B cell (primary cell): Measurements from ENCODE around the gene NAPB. TPM values are rescaled to one million over a fixed set of nuclear protein-coding genes. Genes with fewer than 3 reads are reported as not detected.

ENCODE experiments used
- ATAC-seq: fragments of 200-7000 bp; cut with Tn5 transposase; one replicate; pipeline ENCODE4 v1.10.0; 2021; ENCODE audit warnings: low read depth, mild to moderate bottlenecking, moderate number of reproducible peaks, moderate library complexity
- CTCF ChIA-PET: fragments of 350-600 bp; sonication (Branson Sonifier 250); formaldehyde crosslinking; loops from one replicate; lab custom pipeline; 2021; ENCODE audit warnings: antibody characterized with exemption, inconsistent platforms; lab: Charles Lee
- POLR2A ChIA-PET: fragments of 350-600 bp; sonication (Branson Sonifier 250); formaldehyde crosslinking; loops from one replicate; lab custom pipeline; 2021; ENCODE audit warnings: antibody characterized with exemption; lab: Charles Lee
- DNase-seq: peaks from one replicate; pipeline ENCODE4 v3.0.0; 2013
- H2AFZ ChIP-seq: 2 replicates; pipeline ENCODE4 v1.6.1; 2012; ENCODE audit warnings: mild to moderate bottlenecking, low read depth, low read length; ENCODE audit not compliant: insufficient read depth, poor library complexity, severe bottlenecking
- H3K27ac ChIP-seq, 2 donors: 1 replicate in 1 of 2; 2 replicates in 1 of 2; pipeline ENCODE4 v1.5.1; 2012 to 2013; ENCODE audit warnings: low read length in 2 of 2, mild to moderate bottlenecking in 2 of 2, moderate library complexity in 1 of 2
- H3K27me3 ChIP-seq, 4 experiments: fragments of 200-600 bp in 1 of 4; sonication (generic) in 1 of 4; replicated peaks in 1 of 4; 1 replicate in 2 of 4; 2 replicates in 2 of 4; pipeline versions ENCODE4 v1.6.1 to v1.7.0; 2013 to 2016; ENCODE audit warnings: low read length in 3 of 4, mild to moderate bottlenecking in 2 of 4, mixed read lengths in 1 of 4, moderate library complexity in 1 of 4; ENCODE audit not compliant: insufficient read depth in 4 of 4, control insufficient read depth in 3 of 4; ENCODE audit errors: control extremely low read depth in 1 of 4
- H3K36me3 ChIP-seq, 2 experiments: replicated peaks in 1 of 2; 1 replicate in 1 of 2; 2 replicates in 1 of 2; pipeline versions ENCODE4 v1.6.1 to v1.7.1; 2013; ENCODE audit warnings: low read length in 1 of 2; ENCODE audit not compliant: insufficient read depth in 2 of 2, control insufficient read depth in 1 of 2; ENCODE audit errors: control extremely low read depth in 1 of 2, extremely low read depth in 1 of 2
- H3K4me1 ChIP-seq, 2 donors: fragments of 200-600 bp in 1 of 2; sonication (generic) in 1 of 2; 1 replicate in 1 of 2; 2 replicates in 1 of 2; pipeline versions ENCODE4 v1.5.1 to v1.6.1; 2013 to 2017; ENCODE audit warnings: low read length in 2 of 2; ENCODE audit not compliant: control insufficient read depth in 2 of 2, insufficient read depth in 2 of 2
- H3K4me2 ChIP-seq: replicated peaks from 2 replicates; pipeline ENCODE3; 2012; ENCODE audit warnings: mild to moderate bottlenecking, low read depth, low read length; ENCODE audit not compliant: poor library complexity, severe bottlenecking
- H3K4me3 ChIP-seq, 5 experiments: fragments of 200-600 bp in 1 of 5; sonication (generic) in 1 of 5; 1 replicate in 3 of 5; 2 replicates in 2 of 5; pipeline versions ENCODE4 v1.5.1 to v1.7.0; 2011 to 2016; ENCODE audit warnings: low read length in 4 of 5, mild to moderate bottlenecking in 4 of 5, low read depth in 2 of 5, control low read depth in 1 of 5, moderate library complexity in 1 of 5; ENCODE audit not compliant: insufficient read depth in 1 of 5; ENCODE audit errors: control extremely low read depth in 1 of 5, extremely low read depth in 1 of 5
- H3K79me2 ChIP-seq: fragments of 200-600 bp; sonication (generic); one replicate; pipeline ENCODE4 v1.6.0; 2016; ENCODE audit warnings: low read length; ENCODE audit not compliant: control insufficient read depth, insufficient read depth
- H3K9ac ChIP-seq: fragments of 200-600 bp; sonication (generic); 2 replicates; pipeline ENCODE4 v1.6.1; 2017; ENCODE audit warnings: mild to moderate bottlenecking, low read length, moderate library complexity
- H3K9me3 ChIP-seq, 3 donors: one replicate each; pipeline versions ENCODE4 v1.6.1 to v1.7.1; 2013; ENCODE audit warnings: low read length in 2 of 3; ENCODE audit not compliant: control insufficient read depth in 2 of 3, insufficient read depth in 1 of 3; ENCODE audit errors: control extremely low read depth in 1 of 3
- H4K20me1 ChIP-seq: 2 replicates; pipeline ENCODE4 v1.6.0; 2012; ENCODE audit warnings: mild to moderate bottlenecking, low read length; ENCODE audit not compliant: insufficient read depth, control insufficient read depth, poor library complexity, severe bottlenecking
- H3K27ac Mint-ChIP-seq: one replicate; pipeline ENCODE4 v1.8.0; 2021; ENCODE audit warnings: mixed read lengths
- H3K27me3 Mint-ChIP-seq: one replicate; pipeline ENCODE4 v1.8.0; 2021; ENCODE audit warnings: mixed read lengths
- H3K4me1 Mint-ChIP-seq: one replicate; pipeline ENCODE4 v1.8.0; 2021; ENCODE audit warnings: mixed read lengths
- H3K4me3 Mint-ChIP-seq: one replicate; pipeline ENCODE4 v1.8.0; 2021; ENCODE audit warnings: mixed read lengths
- H3K9me3 Mint-ChIP-seq: one replicate; pipeline ENCODE4 v1.8.0; 2022; ENCODE audit warnings: mixed read lengths; ENCODE audit not compliant: insufficient read depth
- CTCF ChIP-seq: fragments of 200-600 bp; IDR thresholded peaks from one replicate; pipeline ENCODE4 v1.8.0; 2022; ENCODE audit warnings: antibody characterized with exemption, mild to moderate bottlenecking
- EZH2 ChIP-seq: IDR thresholded peaks from 2 replicates; pipeline ENCODE4 v1.6.1; 2012; ENCODE audit warnings: borderline replicate concordance, low read depth, mild to moderate bottlenecking, moderate library complexity, low read length; ENCODE audit not compliant: insufficient read depth, poor library complexity, severe bottlenecking
- WGBS: methylation state at CpG from one replicate; pipeline ENCODE4 v1.1.5; 2013; ENCODE audit warnings: missing lambda C conversion rate; ENCODE audit not compliant: insufficient coverage; 5-methylcytosine and 5-hydroxymethylcytosine counted together
- intact Hi-C: fragments of 100-400 bp; cut with micrococcal nuclease; formaldehyde crosslinking; loops from one replicate; pipeline ENCODE4 v1.10.0; 2022
- polyA plus RNA-seq: library from polyadenylated mRNA; depleted of rRNA; stranded (reverse); fragments of >200 nt; gene quantifications from 2 replicates; pipeline ENCODE4 v1.2.3, GENCODE V29; 2012
- total RNA-seq, 2 donors: library from RNA; stranded (reverse); fragments of 120-200 nt in 1 of 2; gene quantifications; 1 replicate in 1 of 2; 2 replicates in 1 of 2; pipeline versions ENCODE4 v1.2.3 to v1.2.4, GENCODE V29; 2013 to 2022

The NAPB gene
- total and polyA plus RNA-seq, 2 donors (not counting 1 experiment from before 2014, with no cell fraction given), result 4.1 to 13.0 TPM

GRCh38 chr20:23350196-23350903 lies 70.9 kb downstream of the NAPB start, which contains the start of gene NXT1:
TSS of gene NXT1 (plus strand) at chr20:23350791. CDS start at chr20:23354042, 3,251 bp downstream.
- DNase-seq, result peak; percentile 98
- Histone ChIP-seq H3K36me3 (peaks cover 3 to 9% of the 10 kb centered on the region in 2 experiments), H3K27me3 (no peaks in the 10 kb centered on the region), H3K9me3 (no peaks in the 10 kb centered on the region), H4K20me1 (peaks cover 4% of the 10 kb centered on the region), H3K4me3 (peak within 1 kb of the TSS; percentile 82 to 96 (median 85)), H3K9ac (peak within 1 kb of the TSS; percentile 92), H2AFZ (peak within 1 kb of the TSS; percentile 82), H3K4me1 (peaks cover 19 to 23% of the 10 kb centered on the region in 2 donors), H3K79me2 (peaks cover 44% of the 10 kb centered on the region), H3K27ac (peak within 1 kb of the TSS; percentile 96 to 98), H3K4me2 (peak within 1 kb of the TSS; percentile 77)
- Mint-ChIP-seq H3K9me3 (no peaks in the 10 kb centered on the region), H3K4me3 (peak within 1 kb of the TSS; percentile 97), H3K4me1 (peaks cover 30% of the 10 kb centered on the region), H3K27me3 (no peaks in the 10 kb centered on the region), H3K27ac (peak within 1 kb of the TSS; percentile 99)
- POLR2A ChIA-PET, result interaction anchor here (0.6 to 2.6 kb wide), 8 partner anchors 8 to 1845 kb away, joined by 4 to 30 read pairs (median 6); partner anchors contain the start of genes ENTPD6, GZF1 and NAPB
- TF ChIP-seq EZH2 (no peak), CTCF (no peak)
- intact Hi-C loops, result loop anchor here (1.0 kb wide), 1 partner anchor 8 kb away; no protein-coding TSS in a partner anchor
- CTCF ChIA-PET, result interaction anchor here (1.0 to 3.3 kb wide), 15 partner anchors 8 to 96 kb away, joined by 3 to 36 read pairs (median 8); partner anchors contain the start of gene NAPB
- under 1% methylated on average over 65 of the region's 65 CpGs for WGBS
- ATAC-seq, result peak; percentile 83
